Subcutaneous abdominal adipose tissue (tissue), 5 donors: Measurements from ENCODE around the gene TEAD1.

ENCODE experiments used
- H3K27ac ChIP-seq: one replicate; pipeline ENCODE4 v1.7.0; 2013; ENCODE audit warnings: low read depth, mild to moderate bottlenecking, inconsistent platforms, low read length, moderate library complexity
- H3K27me3 ChIP-seq, 5 donors: one replicate each; pipeline ENCODE4 v1.7.0; 2013; ENCODE audit warnings: low read length in 5 of 5, inconsistent platforms in 1 of 5; ENCODE audit not compliant: control insufficient read depth in 5 of 5, insufficient read depth in 4 of 5
- H3K36me3 ChIP-seq, 5 donors: one replicate each; pipeline ENCODE4 v1.7.0; 2013; ENCODE audit warnings: low read length in 5 of 5; ENCODE audit not compliant: control insufficient read depth in 5 of 5, insufficient read depth in 5 of 5
- H3K4me1 ChIP-seq, 5 donors: one replicate each; pipeline ENCODE4 v1.7.0; 2013; ENCODE audit warnings: low read length in 5 of 5, mild to moderate bottlenecking in 3 of 5, moderate library complexity in 1 of 5; ENCODE audit not compliant: control insufficient read depth in 5 of 5, insufficient read depth in 5 of 5
- H3K4me3 ChIP-seq, 5 donors: one replicate each; pipeline ENCODE4 v1.7.0; 2013; ENCODE audit warnings: low read length in 5 of 5, low read depth in 1 of 5
- H3K9ac ChIP-seq, 5 donors: one replicate each; pipeline ENCODE4 v1.7.0; 2013; ENCODE audit warnings: low read length in 5 of 5, mild to moderate bottlenecking in 4 of 5, moderate library complexity in 3 of 5
- H3K9me3 ChIP-seq, 5 donors: one replicate each; pipeline ENCODE4 v1.7.0; 2013; ENCODE audit warnings: low read length in 5 of 5; ENCODE audit not compliant: control insufficient read depth in 5 of 5
- donor health status: healthy.
- donor health status: healthy.
- donor health status: healthy.
- donor health status: healthy.
- donor health status: healthy.

Gene TEAD1

DNA sequence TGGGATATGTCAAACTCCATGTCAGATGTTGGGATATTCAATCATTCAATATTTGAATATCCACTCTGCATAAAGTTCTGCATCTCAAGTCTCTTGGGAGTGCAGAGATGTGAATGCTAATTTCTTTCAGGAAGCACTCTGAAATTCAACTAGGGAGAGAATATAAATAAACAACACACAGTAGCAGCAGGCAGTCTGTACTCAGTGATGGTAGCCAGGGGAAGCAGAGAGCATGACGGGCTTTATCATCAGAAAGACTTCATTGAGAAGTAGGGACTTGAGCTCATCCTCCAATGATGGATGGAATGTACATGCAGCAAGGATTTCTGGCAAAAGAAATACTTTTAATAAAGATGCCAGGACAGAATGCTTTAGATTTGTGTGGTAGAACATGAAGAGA, 9.8 kb upstream of the TEAD1 start:
- Histone ChIP-seq H3K9me3 (no peaks in the 10 kb centered on the region), H3K27me3 (no peaks in the 10 kb centered on the region), H3K36me3 (no peaks in the 10 kb centered on the region), H3K9ac (no peak overlapping the region), H3K27ac (no peak overlapping the region), H3K4me1 (no peaks in the 10 kb centered on the region), H3K4me3 (no peak overlapping the region)

DNA sequence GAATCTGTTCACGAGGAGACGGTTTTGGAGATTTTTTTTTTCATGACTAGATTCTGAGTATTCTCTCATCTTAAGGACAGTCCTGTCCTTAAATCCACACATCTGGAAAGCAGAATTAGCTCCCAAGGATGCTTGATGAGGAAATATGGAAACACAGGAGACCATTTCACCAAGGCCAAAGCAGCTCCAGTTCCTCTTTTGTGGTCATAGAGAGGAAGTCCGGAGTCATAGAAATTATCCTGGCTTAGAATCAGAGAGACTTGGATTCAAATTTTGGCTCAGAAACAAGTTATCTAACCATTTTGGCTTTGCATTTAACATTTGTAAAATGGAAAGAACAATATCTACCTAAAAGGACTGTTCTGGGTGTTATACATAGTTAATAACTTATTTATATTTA, 7.3 kb upstream of the TEAD1 start:
- H3K27me3 ChIP-seq: no peaks in the 10 kb centered on the region
- no peaks in the 10 kb centered on the region for H3K9me3 ChIP-seq
- H3K4me1 ChIP-seq: no peaks in the 10 kb centered on the region
- H3K36me3 ChIP-seq: no peaks in the 10 kb centered on the region
- no peak overlapping the region for H3K9ac ChIP-seq
- H3K4me3 ChIP-seq: no peak overlapping the region
- H3K27ac ChIP-seq: no peak overlapping the region

DNA sequence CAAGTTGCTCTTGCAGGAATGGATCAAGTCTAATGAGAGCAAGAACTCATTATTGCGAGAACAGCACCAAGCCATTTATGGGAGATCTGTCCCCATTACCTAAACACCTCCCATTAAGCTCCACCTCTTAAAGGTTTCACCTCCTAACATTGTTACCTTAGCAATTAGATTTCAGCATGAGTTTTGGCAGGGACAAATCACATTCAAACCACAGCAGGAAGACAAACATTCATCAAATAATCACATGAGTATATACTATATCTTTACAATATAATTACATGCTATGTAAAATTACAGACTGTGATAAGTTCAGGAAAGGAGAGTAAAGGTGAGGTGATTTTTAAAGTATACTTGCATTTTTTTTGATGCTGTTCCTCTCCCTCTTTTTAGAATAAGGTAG, 6.6 kb upstream of the TEAD1 start:
- Histone ChIP-seq H3K27me3 (no peaks in the 10 kb centered on the region), H3K4me3 (no peak overlapping the region), H3K9ac (no peak overlapping the region), H3K27ac (no peak overlapping the region), H3K4me1 (no peaks in the 10 kb centered on the region), H3K36me3 (no peaks in the 10 kb centered on the region), H3K9me3 (no peaks in the 10 kb centered on the region)

DNA sequence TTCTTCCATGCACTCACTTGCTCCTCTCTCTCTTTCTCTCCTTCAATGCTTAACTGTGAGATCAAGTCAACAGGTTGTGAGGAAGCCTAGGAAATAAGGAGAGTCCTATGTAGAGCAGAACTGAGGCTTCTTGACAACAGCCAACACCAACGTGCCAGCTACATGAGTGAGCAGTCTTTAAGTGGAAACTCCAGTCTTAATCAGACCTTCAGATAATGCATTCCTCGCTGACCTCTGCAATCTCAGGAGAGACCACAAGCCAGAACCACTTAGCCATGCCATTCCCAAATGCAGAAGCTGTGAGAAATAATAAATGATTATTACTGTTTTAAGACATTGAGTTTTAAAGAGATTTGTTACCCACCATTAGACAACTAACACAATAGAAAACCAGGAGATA, 6.1 kb upstream of the TEAD1 start:
- Histone ChIP-seq H3K9ac (no peak overlapping the region), H3K36me3 (no peaks in the 10 kb centered on the region), H3K9me3 (no peaks in the 10 kb centered on the region), H3K4me1 (peaks cover 0 to 4% (median 2%) of the 10 kb centered on the region in 5 donors), H3K4me3 (no peak overlapping the region), H3K27ac (no peak overlapping the region), H3K27me3 (no peaks in the 10 kb centered on the region)

DNA sequence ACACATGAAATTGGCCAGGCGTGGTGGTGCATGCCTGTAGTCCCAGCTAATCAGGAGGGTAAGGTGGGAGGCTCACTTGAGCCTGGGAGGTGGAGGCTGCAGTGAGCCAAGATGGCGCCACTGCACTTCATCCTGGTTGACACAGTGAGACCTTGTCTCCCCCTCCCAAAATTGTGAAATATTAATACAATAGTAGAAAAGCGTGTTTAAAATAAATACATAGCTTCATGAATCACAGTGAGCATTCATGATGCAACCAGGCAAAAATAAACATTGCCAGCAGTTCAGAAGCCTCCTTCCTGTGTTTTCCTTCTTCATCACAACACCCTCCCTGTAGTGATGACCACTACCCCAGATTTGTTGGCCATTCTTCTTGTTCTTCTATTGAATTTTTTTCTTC, 4.3 kb upstream of the TEAD1 start:
- Histone ChIP-seq H3K36me3 (no peaks in the 10 kb centered on the region), H3K9me3 (no peaks in the 10 kb centered on the region), H3K4me1 (peaks cover 0 to 8% (median 7%) of the 10 kb centered on the region in 5 donors), H3K27ac (no peak overlapping the region), H3K27me3 (no peaks in the 10 kb centered on the region), H3K9ac (no peak overlapping the region), H3K4me3 (no peak overlapping the region)

DNA sequence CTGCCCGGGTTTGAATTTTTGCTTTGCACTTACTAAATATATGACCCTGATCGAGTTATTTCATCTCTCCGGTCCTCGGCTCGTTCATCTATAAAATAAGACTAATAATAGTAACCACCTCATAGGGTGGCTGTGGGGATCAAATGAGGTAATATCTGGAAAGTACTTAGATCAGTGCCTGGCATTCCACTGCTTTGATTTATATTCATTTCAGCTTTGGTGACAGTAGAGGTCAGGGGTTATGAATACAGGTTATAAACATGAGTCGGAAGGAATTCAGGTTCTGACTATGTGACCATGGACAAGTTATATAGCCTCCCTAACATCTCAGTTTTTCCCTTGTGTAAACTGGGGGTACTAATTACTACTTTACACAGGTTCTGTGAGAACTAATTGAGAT, 2.9 kb upstream of the TEAD1 start:
- no peaks in the 10 kb centered on the region for H3K27me3 ChIP-seq
- H3K36me3 ChIP-seq: no peaks in the 10 kb centered on the region
- H3K9me3 ChIP-seq: no peaks in the 10 kb centered on the region
- H3K9ac ChIP-seq: no peak overlapping the region
- H3K4me3 ChIP-seq: no peak overlapping the region
- H3K27ac ChIP-seq: no peak overlapping the region
- H3K4me1 ChIP-seq: peaks cover 0 to 15% (median 14%) of the 10 kb centered on the region in 5 donors

DNA sequence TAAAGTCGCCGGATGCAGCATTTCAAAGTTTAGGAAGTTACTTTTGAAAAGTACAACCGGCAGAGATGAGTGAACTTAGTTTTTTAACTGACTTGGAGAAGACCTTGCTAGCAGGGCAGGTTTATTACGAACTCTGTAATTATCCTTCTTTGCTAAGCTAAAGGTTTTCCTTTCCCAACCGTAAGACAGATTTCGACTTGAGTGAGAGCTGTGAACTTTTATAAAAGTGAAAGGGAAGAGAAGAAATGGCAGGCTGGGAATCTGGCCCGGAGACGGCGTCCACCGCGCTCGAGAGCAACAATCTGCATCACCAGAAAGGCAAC, 659 bp upstream of the TEAD1 start:
- Histone ChIP-seq H3K4me1 (peaks cover 1 to 36% (median 33%) of the 10 kb centered on the region in 5 donors), H3K4me3 (peak overlapping the region; percentile 80 to 92 (median 90)), H3K27me3 (no peaks in the 10 kb centered on the region), H3K27ac (peak overlapping the region; percentile 87), H3K9ac (peak overlapping the region in 4 of 5 donors; percentile 42 to 90 (median 77)), H3K9me3 (no peaks in the 10 kb centered on the region), H3K36me3 (no peaks in the 10 kb centered on the region)

DNA sequence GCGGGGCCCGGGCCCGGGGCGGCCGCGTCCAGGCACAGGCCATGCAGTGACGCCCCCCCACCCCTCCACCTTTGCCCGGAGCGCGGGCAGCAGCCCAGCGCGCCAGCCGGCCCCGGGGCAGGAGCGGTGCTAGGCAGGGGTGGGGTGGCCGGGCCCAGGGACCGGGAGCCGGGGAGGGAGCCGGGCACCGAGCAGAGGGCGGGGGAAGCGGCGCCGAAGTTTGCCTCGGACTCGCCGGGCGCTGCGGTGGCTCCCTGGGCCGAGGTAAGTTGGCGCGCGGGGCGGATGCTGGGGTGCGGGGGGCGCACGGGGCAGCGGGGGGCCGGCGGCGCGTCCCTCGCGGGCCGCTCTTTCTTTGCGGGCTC, 332 bp downstream of the TEAD1 start:
- Histone ChIP-seq H3K9ac (no peak overlapping the region), H3K27me3 (no peaks in the 10 kb centered on the region), H3K27ac (peak overlapping the region; percentile 73)

DNA sequence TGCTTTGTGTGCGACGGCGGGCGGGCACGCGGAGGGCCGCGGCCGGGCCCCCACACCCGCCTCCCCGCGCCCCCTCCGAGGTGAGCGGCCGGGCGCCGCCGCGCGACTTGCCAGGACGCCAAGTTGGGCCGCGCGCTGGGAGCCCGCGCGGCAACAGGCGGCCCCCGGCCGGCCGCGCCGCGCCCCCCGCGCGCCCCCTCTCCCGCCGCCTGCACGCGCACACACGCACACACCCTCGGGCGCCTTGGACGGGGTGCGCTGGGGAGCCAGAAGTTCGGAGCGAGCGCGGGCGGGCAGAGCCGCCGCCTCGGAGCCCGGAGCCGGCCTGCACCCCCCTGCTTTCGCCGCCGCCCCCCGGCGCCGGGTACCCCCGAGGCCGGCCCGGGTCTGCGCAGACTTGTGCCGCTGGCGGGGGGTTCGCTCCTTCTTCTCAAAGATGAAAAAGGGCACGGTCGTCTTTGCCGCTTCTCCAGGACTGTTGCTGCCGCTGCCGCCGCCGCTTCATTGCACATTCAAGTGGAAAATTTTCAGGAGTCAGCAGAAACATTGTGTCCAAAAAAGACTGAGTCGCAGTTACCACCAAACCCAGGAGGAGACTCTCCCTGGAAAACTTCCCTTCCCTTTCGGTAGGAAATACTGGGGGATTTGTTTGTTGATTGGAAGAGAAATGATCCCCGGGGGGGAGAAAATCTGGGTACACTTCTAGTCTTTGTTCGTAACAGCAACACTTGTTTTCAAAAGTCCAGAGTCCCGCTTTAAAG, 895 bp downstream of the TEAD1 start:
- Histone ChIP-seq H3K9me3 (no peaks in the 10 kb centered on the region), H3K36me3 (no peaks in the 10 kb centered on the region), H3K27ac (peak overlapping the region; percentile 86), H3K4me3 (peak overlapping the region; percentile 50 to 90 (median 78)), H3K4me1 (peaks cover 1 to 51% (median 48%) of the 10 kb centered on the region in 5 donors), H3K9ac (peak overlapping the region in 4 of 5 donors; percentile 45 to 78 (median 59)), H3K27me3 (no peaks in the 10 kb centered on the region)

More for the DNA sequence above, 332 bp downstream of the TEAD1 start:
- Histone ChIP-seq H3K36me3 (no peaks in the 10 kb centered on the region), H3K9me3 (no peaks in the 10 kb centered on the region), H3K4me1 (peaks cover 1 to 46% (median 43%) of the 10 kb centered on the region in 5 donors), H3K4me3 (peak overlapping the region in 4 of 5 donors; percentile 50 to 92 (median 73))

DNA sequence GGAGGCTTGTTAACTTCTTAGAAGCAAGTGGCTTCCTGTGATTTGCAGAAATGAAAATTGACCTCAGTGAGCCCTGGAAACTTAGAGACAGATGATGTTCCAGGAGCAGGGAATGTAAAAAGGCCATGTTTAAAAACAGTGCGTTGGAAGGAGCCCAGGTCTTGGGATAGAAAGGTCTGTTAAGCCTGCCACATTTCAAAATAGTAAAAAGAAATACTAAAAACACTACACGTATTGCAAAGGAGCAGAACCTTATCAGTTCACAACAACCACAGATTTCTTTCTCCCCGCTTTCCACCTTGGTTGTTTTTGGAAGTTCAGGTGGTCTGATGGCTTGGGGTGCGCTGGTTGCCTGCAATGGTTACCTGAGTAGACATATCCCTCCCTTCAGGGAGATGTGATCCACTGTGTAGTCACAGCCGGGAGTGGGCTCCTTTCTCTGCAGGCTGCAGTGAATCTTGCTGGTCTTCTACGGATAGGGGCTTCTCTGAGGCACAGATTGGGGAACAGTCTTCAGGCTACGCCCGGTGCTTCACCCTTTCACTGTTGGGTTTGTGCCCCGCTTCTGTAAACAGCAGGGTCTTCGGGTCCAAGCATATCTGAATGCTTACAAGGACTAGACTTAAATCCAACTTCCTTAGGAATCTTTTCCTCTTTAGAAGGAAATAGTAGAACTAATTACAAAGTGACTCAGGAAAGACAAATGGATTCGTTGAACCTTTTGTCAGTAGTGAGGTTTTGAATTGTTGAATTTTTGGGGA, 1.9 kb downstream of the TEAD1 start:
- peak overlapping the region; percentile 43 to 78 (median 56) for H3K9ac ChIP-seq
- H3K9me3 ChIP-seq: no peaks in the 10 kb centered on the region
- no peaks in the 10 kb centered on the region for H3K27me3 ChIP-seq
- H3K27ac ChIP-seq: peak overlapping the region; percentile 86
- peaks cover 6 to 60% (median 54%) of the 10 kb centered on the region in 5 donors for H3K4me1 ChIP-seq
- peak overlapping the region; percentile 50 to 90 (median 78) for H3K4me3 ChIP-seq
- no peaks in the 10 kb centered on the region for H3K36me3 ChIP-seq
